ENCODE measurements around the gene SYT7. TPM values are rescaled to one million over a fixed set of nuclear protein-coding genes. Genes with fewer than 3 reads are reported as not detected.

The SYT7 gene
- total RNA-seq, 1 experiment from 2014 or later = 0.12 TPM

DNA sequence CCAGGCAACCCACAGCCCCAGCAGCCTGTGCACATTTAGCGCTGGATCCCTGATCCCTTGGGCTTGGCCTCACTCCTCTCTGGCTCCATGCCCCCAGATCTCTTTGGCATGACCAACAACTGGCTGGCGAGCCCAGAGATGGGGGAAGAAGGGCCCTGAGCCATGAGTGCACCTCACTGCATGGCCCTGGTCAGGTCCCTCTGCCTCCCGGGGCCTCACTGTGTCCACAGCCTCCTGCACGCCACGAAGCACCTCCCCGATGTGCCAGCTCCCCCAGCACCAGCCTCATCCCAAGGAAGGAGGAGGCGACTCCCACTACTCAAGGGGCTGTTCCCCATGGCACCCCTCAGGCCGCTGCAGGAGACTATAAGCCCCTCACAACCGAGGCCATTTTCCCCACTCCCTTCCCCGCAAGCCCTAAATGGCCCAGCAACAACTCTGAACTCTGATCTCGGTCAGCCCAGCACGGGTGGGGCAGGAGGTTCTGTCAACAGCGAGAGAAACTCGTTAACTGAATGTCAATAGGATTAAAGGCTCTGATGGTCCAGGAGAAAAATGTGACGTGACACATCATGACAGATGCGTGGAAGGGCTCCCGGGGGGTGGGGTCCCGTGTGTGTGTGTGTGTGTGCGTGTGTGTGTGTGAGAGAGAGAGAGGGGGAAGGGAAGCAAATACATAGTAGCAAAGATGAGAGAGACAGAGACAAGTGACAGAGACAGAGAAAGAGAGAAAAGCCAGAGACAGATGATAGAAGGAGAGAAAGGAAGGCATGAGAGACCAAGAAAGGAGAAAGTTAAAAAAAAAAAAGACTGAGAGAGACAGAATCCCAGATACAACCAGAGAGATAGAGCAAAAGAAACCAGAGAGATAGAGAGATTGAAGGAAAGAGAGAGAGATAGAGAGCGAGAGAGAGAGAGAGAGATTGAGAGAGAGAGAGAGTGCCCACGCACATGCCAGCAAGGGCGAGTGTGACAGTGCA, 28.4 kb upstream of the SYT7 start:
- DNase-seq (ENCODE audit: low spot score) = no peak

DNA sequence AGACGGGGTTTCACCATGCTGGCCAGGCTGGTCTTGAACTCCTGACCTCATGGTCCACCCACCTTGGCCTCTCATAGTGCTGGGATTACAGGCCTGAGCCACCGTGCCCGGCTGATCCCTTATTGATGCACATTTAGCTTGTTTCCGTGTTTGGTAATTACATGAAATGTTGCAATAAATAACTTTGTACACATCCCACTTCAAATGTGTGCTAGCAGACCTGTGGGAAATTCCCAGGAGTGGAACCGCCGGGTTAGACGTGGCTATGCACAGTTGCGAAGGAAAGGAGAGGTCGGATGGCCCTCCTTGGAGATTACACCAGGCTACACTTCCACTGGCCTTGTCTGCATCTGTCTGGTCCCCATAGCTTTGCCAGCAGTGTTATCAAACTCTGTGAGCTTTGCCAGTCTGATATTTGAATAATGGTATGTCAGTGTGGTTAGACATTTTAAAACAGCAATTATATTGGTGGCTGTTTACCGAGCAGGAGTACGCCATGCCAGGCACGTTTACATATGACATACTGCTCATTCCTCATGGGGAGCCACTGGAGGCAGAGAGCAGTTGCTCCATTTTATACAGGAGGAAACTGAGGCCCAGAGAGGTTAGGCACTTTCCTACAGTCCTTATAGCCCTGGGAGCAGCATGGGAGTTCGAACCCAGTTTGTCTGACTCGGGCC, 27.2 kb upstream of the SYT7 start:
- DNase-seq (ENCODE audit: low spot score) = no peak

GRCh38 chr11:61607426-61607825, 26.6 kb upstream of the SYT7 start:
- DNase-seq (ENCODE audit: low spot score) = no peak

- DNase-seq (ENCODE audit: low spot score) = no peak
Observed at GRCh38 chr11:61603667-61604066, 22.8 kb upstream of the SYT7 start.

GRCh38 chr11:61602775-61603569, 22.1 kb upstream of the SYT7 start:
- peak; percentile 82 for DNase-seq (ENCODE audit: low spot score)

GRCh38 chr11:61601512-61601911, 20.6 kb upstream of the SYT7 start:
- no peak for DNase-seq (ENCODE audit: low spot score)

DNA sequence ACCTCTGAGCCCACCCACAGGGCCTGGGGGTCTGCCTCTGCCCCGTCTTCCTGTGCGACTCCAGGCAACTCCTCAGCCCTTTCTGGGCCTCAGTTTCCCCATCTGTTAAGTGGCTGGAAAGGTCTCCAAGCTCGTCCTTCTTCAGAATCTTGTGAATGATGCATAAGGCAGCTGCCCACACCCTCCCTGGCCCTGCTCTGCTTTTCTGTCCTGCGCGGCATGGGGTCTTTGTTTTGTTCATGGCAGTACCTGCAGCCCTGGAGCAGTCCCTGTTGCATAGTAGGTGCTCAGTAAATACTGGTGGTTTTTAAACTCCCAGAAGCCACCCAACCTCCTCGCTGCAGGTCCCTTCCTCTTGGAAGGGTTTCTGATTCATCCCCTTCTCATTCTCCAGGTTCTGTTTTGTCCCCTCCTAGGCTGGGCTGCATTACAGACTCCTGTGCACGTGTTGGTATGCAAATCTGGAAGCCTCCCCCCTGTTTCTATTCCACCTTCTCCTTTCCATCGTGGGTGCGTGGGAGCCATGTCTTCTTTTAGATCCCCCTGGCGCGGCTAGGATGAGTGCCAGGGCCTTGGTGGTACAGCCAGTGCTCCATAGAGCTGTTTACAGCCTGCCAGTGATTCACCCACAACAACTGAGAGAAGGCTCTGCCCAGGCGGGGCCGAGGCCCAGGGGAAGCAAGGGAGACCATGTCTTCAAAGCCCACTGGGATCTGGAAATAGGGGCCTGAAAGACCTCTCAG, 19.3 kb upstream of the SYT7 start:
- no peak for DNase-seq (ENCODE audit: low spot score)

- DNase-seq (ENCODE audit: low spot score) = peak; percentile 32
Observed at GRCh38 chr11:61598886-61599868, 18.3 kb upstream of the SYT7 start.

DNA sequence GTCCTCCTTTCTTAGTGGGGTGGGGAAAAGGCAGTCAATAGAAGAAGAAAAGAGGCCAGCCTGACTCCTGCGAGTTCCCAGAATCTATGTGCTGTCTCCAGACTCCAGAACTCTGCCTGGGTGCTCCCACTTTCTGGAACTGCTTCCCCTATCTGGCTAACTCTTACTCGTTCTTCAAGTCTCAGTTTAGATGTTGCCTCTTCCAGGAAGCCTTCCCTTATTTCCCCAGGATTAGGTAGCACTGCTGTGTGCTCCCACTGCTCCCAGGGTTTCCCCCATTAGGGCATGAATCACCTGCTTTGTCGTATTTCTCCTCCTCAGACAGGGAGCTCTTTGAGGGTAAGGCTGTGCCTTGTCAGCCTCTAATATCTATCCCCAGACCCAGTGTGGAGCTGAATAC, 17.5 kb upstream of the SYT7 start:
- no peak for DNase-seq (ENCODE audit: low spot score)

- no peak for DNase-seq (ENCODE audit: low spot score)
Observed at GRCh38 chr11:61596990-61597389, 16.1 kb upstream of the SYT7 start.

DNA sequence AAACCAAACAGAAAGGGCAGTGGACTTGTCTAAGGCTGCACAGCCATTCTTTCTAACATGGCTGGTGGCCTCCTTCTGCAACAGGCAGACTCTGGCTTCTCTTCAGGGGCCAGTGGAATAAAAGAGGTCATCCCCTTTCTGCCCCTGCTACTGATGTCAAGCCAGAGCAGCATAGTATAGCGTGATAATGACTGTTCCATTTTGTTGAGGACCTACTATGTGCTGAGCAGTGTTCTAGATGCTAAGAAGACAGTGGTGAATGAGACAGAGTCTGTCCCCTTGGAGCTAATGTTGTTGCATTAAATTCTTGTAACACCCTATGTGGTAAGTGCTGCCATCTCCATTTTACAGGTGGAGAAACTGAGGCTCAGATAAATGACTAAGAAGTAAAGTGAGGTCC, 15.7 kb upstream of the SYT7 start:
- no peak for DNase-seq (ENCODE audit: low spot score)

- DNase-seq (ENCODE audit: low spot score) = no peak
Observed at GRCh38 chr11:61594907-61595257, 14.0 kb upstream of the SYT7 start.

DNA sequence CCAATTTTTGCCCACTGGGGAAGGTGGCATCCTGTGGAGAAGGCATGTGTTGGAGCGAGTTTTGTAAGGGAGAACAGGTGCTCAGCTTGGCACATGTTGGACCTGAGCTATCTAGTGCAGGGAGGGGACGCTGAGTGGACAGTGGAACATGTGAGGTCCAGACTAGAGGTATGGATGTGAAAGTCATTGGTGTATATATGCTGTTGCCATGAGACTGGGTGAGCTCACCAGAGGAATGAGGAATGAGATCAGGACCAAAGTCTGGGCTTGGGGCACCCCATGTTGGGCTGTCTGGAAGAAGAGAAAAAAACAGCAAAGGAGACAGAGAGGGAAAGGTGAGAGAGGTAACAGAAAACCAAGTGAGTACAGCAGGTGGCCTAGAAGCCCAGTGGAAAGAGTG, 12.3 kb upstream of the SYT7 start:
- DNase-seq (ENCODE audit: low spot score) = no peak

- DNase-seq (ENCODE audit: low spot score) = no peak
Observed at GRCh38 chr11:61592176-61592575, 11.3 kb upstream of the SYT7 start.

GRCh38 chr11:61589961-61590360, 9.1 kb upstream of the SYT7 start:
- DNase-seq (ENCODE audit: low spot score) = no peak

DNA sequence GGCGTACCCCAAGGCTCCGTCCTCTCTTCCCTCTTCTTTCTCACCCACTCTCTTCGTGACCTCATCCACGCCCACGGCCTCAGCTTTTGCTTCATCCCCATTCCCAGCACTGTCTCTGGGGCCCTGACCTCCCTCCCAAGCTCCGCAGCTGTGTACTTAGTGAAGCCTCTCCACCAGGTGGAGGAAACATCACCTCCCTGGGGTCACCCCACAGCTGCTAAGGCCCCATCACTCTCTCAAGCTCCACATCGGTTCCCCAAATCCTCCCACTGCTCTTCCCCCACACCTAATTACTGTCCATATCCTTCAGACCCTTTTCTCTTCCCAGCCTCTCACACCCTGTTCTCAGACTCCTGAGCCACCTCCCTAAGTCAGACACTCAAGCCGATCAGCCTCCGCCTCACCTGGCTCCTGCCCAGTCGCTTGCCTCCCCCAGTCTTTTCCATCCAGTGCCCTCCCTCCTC, 7.9 kb upstream of the SYT7 start:
- no peak for DNase-seq (ENCODE audit: low spot score)

- DNase-seq (ENCODE audit: low spot score) = no peak
Observed at GRCh38 chr11:61587951-61588727, 7.3 kb upstream of the SYT7 start.

- DNase-seq (ENCODE audit: low spot score) = no peak
Observed at GRCh38 chr11:61587541-61587941, 6.7 kb upstream of the SYT7 start.

- no peak for DNase-seq (ENCODE audit: low spot score)
Observed at GRCh38 chr11:61586792-61587430, 6.0 kb upstream of the SYT7 start.

All from A172 (cell line).